KG1 (cell line): Measurements from ENCODE around the gene NAV1.
"Not testable (repeated sequence)": the region's sequence is repeated elsewhere in the genome, so short reads cannot be mapped to it uniquely, and the experiment has no call there.

Experiments
- DNase-seq: peaks from one replicate; lab custom pipeline; 2025; lab: John Stamatoyannopoulos, UW

NAV1 gene, protein sequence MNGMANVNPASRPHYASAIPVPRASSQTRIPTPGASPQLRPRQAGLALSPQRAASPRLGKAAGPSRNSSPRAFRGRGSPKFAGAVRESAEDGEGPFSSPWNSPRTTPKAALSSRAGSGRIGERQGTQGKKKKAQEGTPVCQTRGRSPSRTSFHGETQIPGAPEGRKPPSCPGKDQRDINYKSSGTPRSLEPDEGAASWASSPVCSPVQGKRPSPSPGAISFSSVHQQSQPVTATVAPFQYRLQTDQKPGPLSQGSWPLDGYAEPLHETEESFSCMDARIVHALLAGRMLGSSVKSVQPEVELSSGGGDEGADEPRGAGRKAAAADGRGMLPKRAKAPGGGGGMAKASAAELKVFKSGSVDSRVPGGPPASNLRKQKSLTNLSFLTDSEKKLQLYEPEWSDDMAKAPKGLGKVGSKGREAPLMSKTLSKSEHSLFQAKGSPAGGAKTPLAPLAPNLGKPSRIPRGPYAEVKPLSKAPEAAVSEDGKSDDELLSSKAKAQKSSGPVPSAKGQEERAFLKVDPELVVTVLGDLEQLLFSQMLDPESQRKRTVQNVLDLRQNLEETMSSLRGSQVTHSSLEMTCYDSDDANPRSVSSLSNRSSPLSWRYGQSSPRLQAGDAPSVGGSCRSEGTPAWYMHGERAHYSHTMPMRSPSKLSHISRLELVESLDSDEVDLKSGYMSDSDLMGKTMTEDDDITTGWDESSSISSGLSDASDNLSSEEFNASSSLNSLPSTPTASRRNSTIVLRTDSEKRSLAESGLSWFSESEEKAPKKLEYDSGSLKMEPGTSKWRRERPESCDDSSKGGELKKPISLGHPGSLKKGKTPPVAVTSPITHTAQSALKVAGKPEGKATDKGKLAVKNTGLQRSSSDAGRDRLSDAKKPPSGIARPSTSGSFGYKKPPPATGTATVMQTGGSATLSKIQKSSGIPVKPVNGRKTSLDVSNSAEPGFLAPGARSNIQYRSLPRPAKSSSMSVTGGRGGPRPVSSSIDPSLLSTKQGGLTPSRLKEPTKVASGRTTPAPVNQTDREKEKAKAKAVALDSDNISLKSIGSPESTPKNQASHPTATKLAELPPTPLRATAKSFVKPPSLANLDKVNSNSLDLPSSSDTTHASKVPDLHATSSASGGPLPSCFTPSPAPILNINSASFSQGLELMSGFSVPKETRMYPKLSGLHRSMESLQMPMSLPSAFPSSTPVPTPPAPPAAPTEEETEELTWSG (N-terminal part only)

DNA sequence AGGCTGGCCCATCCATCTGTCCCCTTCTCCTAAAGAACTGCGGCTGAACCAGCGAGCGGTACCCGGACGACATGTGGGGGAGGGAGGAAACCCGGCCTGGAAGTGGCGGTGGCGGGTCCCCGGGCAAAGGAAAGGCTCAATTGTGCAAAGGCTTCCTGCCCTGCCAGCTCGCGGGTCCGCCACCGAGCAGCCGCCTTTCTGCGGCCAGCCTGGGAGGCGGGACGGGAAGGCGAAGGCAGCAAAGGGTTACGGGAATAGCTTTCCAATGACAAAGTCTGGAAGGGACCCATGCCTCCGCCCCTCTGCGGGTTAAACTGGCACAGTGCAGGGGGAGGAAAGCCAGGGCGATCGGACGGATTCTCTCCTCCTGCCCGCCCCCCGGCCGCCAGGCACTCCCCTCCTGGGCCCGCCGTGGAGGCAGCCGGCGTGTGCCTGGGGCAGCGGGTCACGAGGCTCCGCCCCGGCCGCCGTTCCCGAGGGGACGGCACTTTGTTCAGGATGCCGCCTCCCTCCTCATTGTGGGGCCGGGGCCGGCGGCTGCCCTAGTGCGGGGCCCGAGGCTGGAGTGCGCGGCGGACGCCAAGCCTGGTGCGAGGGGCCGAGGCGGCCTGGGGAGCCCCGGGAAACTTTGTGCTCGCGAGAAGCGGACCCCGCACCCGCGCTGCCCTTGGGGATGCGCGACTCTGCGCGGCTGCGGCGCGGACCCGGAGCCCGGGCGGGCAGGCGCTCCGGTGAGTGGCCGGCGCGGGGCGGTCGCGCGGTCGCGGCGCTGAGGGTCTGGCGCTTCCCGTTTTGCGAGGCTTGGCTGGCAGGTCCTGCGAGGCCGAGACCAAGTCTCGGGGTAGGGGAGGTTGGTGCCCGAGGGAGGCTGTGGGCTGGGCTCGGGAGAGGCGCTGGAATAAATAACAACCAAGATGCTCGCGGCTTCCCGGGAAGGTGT is at the start of gene NAV1:
Gene NAV1, plus strand, starts transcription at position 516 of the 940 bp plus-strand sequence. CDS start 83,758 bp downstream, outside the sequence.
- DNase-seq: no peak

DNA sequence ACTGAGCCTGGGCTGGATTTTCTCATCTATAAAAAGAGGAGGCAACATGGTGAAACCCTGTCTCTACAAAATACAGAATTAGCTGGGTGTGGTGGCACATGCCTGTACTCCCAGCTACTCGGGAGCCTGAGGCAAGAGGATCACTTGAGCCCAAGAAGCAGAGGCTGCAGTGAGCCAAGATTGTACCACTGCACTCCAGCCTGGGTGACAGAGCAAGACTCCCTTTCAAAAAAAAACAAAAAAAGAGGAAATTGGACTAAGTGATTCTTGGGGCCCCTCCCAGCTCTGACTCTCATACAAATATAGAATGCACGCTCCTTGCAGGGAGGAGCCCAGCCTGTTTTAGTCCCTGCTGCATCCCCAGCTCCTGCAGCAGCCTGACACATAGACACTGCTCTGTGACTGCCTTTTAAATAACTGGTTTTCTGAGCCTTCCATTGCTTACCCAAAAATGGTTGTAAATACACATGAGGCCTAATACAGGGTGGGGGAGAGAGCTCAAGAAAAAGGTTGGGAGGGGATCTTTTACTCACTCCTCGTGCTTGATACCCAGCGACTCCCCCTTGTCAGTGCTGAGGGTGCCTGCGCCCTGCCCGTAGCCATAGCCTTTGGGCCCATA is 49.2 kb upstream of the NAV1 start:
- no peak for DNase-seq

DNA sequence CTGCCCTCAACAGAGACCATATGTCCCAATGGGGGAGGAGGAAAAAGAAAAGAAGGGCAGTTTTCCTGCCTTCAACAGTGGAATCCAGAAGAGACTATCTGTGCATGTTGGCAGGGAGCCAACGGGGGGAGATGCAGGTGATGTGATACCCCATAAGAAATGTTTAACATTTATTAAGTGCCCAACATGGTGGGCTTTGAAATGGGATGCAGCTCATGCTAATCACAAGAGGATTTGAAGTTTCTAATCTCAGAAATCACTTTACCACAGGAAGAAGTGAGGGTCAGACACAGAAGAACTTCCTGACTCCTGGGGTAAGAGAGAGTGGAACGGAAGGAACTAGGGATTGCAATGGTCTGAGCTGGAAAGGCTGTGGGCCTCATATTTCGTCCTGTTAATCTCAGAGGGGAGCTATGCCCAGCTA is 48.2 kb upstream of the NAV1 start:
- DNase-seq: no peak

DNA sequence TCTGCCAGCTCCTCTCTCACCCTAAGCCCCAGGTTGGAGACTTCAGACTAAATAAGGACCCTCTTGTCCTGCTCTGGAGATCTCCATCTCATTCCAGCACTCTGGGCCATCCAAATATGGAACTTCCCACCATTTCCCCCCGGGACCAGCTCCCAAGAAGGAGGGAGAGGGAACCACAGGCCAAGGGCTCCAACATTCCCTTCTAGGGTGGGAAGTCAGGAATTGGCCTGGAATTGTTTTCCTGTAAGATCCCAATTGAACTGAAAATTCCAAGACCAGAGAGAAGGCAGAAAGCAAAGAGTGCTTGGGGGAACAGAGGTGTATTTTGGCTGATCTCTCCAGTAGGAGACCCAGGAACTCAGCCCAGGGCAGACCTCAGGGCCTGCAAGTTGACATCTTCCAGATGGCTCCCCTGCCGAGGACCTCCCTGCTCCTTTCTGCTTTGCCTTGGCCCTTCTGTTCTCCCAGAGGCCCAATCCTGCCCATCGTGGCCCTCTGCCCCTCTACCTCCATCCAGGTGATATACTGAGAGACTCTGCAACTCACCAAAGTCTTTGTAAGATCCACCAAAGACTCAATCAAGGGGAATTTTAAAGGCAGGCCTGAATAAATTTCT is 46.9 kb upstream of the NAV1 start:
- no peak for DNase-seq

DNA sequence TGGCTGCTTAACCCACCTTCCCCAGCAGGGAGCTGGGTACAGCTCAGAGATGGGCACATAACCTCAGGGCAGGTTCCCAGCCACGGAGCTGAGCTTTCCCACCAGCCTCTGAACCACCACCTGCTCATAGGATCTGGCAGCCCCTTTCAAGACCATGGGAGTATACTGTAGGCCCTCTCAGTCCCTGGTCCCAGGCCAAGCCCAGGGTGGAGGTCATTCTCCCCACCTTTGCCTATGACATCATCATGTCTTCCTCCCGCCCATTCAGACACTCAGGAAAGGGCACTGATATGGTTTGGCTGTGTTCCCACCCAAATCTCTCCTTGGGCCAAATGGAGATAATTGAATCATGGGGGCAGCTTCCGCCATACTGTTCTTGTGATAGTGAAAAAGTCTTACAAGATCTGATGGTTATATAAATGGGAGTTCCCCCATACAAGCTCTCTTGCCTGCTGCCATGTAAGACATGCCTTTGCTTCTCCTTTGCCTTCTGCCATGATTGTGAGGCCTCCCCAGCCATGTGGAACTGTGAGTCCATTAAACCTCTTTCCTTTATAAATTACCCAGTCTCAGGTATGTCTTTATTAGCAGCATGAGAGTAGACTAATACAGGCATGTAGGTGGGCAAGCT is 45.8 kb upstream of the NAV1 start:
- not testable (repeated sequence) for DNase-seq

DNA sequence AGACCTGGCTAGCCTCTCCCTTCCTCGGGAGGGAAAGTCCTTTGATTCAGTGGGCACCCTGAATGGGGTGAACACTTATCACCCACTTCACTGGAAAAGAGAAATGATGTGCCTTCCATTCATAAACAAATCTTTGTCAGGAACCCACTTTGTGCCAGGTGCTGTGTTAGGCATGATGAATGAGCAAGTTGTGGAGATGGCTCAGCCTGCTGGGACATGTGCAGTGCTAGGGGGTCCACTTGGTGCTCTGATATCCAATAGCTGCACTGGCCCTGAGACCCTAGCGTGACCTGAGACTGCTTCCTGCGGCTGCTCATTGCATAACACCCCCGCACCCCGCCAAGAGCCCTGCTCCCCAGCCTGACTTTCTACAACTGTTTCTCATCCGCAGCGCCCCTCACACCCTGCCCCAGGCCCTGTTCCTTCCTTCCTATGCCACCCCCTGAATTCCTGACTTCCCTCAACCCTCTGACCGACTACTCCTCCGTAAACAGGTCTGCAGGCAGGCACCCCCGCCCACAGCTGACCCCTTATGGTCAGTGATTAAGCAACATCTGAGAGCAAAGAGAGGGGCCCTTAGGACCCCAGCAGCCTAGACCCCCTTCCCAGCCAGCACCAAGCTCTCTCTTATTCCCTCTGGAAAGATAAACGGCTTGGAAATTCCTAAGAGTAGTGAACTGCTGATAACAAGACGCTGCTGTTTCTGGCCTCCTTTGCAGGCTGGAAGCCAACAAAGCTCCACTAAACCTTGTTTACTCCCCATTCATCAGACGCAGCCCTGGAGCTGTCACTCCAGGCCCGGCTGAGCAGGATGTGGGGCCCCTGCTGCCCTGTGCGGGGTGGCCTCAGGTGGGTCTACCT is 44.9 kb upstream of the NAV1 start:
- no peak for DNase-seq

DNA sequence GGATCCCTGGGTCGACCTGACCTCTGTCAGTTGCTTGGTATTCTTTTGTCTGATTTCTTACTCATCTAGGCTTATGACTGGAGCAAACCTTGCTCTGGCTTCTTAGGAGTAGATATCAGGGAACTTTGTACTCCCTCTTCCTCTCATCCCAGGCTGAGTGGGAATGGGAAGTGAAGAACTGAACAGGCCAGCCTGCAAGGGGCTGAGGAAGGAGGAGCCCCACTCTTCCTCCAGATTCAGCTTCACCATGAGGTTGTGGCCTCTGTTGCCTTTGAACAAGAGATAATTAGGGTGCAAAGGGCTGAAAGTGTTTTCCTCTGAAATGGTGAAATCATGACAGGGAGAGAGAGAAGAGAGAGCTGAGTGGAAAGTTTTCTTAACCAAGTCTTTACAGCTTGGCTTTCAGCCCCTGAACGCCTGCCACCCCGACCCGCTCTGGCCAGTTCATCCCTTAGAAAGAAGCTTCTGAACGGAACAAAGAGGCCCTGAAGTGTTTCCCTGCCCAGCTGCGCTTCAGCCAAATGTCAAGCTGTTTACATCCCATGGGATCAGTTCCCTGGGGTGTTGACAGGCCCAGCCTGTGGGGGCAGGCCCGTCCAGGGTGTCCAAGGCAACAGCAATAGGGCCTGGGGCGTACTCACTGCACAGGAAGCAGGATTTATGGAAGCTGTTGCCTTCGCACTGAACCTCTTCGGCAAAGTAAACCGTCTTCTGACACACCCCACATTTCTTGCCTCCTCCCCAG is 43.2 kb upstream of the NAV1 start:
- no peak for DNase-seq

DNA sequence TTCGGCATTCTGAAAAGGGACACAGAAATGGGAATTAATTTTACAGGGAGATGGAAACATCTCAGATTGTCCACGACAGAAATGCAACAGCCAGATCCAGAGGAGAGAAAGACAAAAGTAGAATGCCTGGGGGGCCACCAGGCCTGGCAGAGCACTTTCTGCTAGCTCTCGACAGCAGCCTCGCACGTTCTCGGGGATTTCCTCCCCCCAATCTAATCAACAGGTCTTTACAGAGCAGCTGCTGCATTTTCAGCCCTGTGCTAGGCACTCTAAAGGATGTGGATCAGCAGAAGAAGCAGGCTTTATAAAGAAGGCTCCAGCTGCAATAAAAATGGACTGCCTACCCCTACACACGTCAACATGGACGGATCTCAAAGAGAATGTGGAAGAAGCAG is 42.6 kb upstream of the NAV1 start:
- no peak for DNase-seq

DNA sequence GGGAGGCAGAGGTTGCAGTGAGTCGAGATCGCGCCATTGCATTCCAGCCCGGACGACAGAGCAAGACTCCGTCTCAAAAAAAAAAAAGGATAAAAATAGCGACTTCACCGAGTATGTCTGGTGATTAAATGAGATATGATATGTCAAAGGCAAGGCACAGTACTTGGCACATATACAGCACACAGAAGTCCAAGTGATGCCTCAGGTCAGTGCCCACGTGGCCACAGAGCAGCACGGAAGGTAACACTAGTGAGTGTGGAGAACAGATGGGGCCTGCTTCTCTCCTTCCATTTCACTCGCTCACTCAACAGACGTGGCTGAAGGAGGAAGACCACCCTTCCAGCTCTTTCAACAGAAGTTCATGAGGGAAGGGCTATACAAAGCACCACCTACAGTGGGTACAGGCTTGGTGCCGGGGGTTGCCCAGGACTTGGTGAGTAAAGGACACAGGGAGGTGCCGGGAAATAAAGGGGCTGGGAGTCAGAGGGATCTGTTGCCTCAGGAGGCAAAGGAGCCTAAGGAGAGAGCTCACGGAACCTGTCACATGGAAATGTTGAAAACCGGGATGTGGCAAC is 40.9 kb upstream of the NAV1 start:
- no peak for DNase-seq

DNA sequence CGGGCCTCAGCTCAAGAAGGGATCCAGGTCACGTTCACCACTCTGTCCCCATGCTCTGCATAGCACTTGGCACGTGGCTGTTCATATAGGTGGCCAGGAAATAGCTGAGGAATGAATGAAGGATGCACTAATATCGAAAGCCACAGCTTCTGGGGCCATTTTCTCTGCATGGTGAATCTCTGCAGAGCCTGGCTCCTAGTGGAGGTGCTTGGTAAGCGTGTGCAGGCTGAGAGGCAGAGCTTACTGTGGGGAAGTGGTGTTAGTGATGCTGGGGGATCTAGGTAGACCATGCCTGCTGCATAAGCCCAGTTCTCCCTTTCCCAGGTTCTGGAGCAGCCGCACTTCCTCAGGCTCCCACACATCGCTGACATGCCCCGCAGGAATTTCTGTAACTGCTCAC is 40.3 kb upstream of the NAV1 start:
- DNase-seq: no peak

DNA sequence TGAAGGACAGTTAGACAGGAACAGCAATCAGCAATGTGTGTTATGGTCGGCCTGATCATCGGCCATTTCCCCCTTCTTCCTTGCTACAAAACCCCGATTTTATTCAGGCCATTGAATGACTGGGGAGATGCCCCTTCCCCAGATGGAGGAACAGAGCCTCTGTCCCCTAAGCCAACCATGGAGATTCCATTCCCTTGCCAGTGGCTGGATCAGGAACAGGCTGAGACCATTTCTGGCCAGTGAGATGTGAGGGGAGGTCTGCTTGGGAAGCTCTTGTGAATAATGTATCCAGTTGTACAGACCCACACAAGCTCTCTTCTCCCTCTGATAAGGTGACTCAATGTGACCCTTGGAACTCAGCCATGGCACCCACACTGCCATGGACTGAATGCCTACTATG is 39.7 kb upstream of the NAV1 start:
- no peak for DNase-seq

DNA sequence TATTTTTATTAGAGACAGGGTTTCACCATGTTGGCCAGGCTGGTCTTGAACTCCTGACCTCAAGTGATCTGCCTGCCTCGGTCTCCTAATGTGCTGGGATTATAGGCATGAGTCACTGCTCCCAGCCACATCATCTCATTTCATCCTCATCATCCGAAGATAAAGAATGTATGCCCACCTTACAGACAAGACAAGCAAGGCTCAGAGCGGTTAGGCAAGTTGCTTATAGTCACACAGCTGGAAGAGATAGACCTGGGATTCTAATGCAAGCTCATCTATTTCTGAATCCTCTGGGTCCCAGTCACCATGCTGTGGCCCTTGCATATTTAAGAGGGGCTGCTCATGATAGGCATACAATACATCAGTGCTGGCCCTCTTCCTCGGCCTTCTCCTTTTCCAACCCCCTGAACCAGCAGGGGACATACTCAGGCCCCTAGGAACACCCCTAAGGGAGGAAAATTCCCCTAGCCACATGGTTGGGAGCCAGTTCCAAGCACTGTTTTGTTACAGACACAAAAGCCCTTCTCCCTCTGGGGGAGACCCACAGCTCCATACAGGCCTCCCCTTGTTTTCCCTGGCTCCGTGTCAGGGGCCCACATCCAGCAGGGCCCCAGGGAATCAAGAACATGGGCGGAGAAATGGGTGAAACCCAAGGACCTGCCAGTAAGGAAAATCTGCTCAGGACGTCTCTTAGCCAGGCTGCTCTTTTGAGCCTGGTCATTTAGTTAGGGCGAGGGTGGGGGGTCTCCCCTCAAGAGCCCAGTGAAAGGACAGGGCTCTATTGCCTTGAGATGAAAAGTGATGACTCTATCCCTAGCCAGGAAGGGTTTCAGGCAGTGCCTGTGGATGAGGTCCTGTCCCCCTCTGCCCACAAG is 38.9 kb upstream of the NAV1 start:
- no peak for DNase-seq

DNA sequence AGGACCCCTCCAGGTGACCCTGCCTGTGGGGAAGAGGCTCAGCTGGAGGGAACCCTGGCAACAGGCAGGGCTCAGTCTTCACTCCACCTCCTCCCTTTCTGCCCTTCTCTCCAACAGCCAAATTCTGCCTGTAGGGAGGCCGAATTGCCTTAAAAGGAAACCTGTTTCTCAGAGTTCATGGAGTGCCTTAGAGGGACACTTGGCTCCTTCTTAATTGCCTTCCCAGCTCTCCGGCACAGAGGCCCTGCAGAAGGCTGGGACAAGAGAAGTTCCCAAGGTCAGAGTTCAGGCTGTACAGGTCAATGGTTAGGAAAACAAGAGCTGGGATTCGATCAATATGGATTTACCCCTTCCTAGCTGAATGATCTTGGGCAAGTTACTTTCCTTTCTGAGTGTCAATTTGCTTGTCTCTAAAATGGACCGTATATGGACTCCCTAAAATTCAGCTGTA is 38.2 kb upstream of the NAV1 start:
- DNase-seq: no peak

DNA sequence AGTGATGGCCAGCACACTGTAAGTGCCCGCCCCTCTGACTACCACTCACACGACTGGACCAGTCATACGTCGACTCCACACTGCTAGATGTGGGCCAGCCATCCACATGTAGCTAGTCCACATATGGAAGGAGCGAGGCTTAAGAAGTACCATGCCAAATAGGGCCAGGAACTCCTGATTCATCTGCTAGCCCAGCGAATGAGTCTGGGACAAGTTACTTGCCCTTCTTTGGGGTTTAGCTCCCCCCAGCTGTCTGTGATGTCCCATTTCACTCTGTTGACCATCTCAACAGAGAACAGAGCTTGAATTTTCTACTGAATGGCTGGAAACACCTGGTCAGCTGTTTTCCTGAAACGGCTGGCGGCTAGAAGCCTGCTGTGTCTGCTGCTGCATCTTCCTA is 37.8 kb upstream of the NAV1 start:
- no peak for DNase-seq

DNA sequence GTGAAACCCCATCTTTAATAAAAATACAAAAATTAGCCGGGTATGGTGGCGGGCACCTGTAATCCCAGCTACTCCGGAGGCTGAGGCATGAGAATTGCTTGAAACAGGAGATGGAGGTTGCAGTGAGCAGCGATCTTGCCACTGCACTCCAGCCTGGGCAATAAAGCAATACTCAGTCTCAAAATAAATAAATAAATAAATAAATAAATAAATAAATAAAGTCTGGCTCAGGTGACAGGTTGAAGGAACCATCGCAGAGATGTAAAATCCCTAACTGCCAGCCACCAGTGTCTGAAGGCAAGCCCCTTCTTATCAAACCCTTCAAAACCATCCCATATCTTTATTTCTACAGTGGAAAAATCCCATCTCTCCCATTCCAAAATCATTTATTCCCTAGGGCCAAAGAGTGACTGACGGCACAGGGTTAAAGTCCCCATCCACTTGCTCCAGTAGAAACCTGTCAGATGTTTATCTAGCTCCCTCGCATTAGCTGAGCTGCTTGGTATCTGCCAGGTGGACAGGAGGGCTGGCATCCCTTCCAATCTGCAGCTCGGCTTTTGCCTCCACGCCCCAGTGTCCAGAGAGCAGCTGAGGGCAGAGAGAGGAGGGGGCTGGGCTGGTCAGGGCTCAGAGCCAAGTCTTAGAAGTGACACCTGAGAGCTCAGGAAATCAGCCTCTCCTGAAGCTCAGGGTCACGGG is 37.0 kb upstream of the NAV1 start:
- no peak for DNase-seq

DNA sequence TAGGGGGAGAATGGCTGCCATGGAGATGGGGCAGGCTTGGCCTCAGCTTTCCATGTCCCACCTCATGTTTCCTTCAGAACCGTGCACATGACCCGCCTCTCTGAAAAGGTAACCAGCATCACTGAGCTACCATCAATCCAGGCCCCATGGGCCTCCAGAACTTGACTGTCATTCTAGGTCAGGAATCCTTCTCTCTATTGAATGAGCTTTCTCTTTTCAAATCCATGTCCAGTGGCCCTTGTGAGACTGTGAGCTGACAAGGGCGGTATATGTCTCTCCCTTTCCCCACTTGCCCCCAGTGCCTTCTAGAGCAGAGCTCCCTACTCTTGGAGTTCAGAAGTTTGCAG is 36.4 kb upstream of the NAV1 start:
- DNase-seq: no peak
